Right cardiac atrium (tissue), 5 donors: ENCODE data around the gene LEO1. TPM values are rescaled to one million over a fixed set of nuclear protein-coding genes. Genes with fewer than 3 reads are reported as not detected.

Experiments
- ATAC-seq, 2 donors: fragments of 200-7000 bp; cut with Tn5 transposase; one replicate each; pipeline versions ENCODE4 v1.8.0 to v1.9.1; 2020; ENCODE audit warnings: moderate library complexity in 2 of 2, mild to moderate bottlenecking in 1 of 2
- DNase-seq, 3 donors: peaks; one replicate each; pipeline ENCODE4 v3.0.0-alpha.2; 2020
- H3K27ac ChIP-seq: one replicate; pipeline ENCODE4 v1.5.1; 2013; ENCODE audit warnings: mild to moderate bottlenecking, low read length, control low read depth, moderate library complexity
- H3K27me3 ChIP-seq: one replicate; pipeline ENCODE4 v1.6.1; 2013; ENCODE audit not compliant: control insufficient read depth, insufficient read depth
- H3K4me1 ChIP-seq: one replicate; pipeline ENCODE4 v1.6.1; 2013; ENCODE audit warnings: low read length; ENCODE audit not compliant: control insufficient read depth, insufficient read depth
- H3K4me3 ChIP-seq: one replicate; pipeline ENCODE4 v1.5.1; 2013; ENCODE audit warnings: low read length, control low read depth
- H3K9me3 ChIP-seq: one replicate; pipeline ENCODE4 v1.6.1; 2013; ENCODE audit warnings: low read length; ENCODE audit not compliant: control insufficient read depth
- WGBS: extraction: QIAGEN DNeasy Blood & Tissue Kit; methylation state at CpG from one replicate; pipeline ENCODE4 v1.1.7; 2013; 5-methylcytosine and 5-hydroxymethylcytosine counted together
- intact Hi-C, 4 donors: fragments of 100-400 bp; cut with DNase I; formaldehyde crosslinking; loops; one replicate each; pipeline versions ENCODE4 v1.11.0 to v1.14.0; 2022 to 2023
- polyA plus RNA-seq: library from polyadenylated mRNA; stranded (reverse); fragments of 200-250 nt; gene quantifications from one replicate; pipeline ENCODE4 v1.2.3, GENCODE V29; 2013
- total RNA-seq, 4 donors: library from RNA; stranded (reverse); fragmentation: NEBNext Ultra II Directional; extraction: Animal tissue kit (Norgen Biotek cat#: 25700); gene quantifications; one replicate each; pipeline ENCODE4 v1.2.1, GENCODE V29; 2021
- donor health status: healthy with polysubstance abuse.
- donor health status: DM: no; HTN: yes; CAD: no.
- donor health status: DM: no; HTN: no; CAD: no.
- donor health status: DM: no; HTN: yes; CAD: no; lungs with severe emphysema.
- donor health status: DM: yes; HTN: yes; CAD: no.

LEO1 gene
- total and polyA plus RNA-seq, 5 donors = 7.9 to 11.8 (median 10.8) TPM

- DNase-seq (no peak), ATAC-seq (no peak)
- 95% methylated on average over 4 of the region's 4 CpGs for WGBS
- intact Hi-C loops = no loop called here
- Histone ChIP-seq H3K9me3 (no peaks in the 10 kb centered on the region), H3K27me3 (no peaks in the 10 kb centered on the region), H3K27ac (no peak overlapping the region), H3K4me3 (no peak overlapping the region), H3K4me1 (no peaks in the 10 kb centered on the region)
Observed at GRCh38 chr15:51966192-51966591, 5.4 kb downstream of the LEO1 start.

- Histone ChIP-seq H3K9me3 (no peaks in the 10 kb centered on the region), H3K4me3 (no peak overlapping the region), H3K4me1 (no peaks in the 10 kb centered on the region), H3K27ac (no peak overlapping the region), H3K27me3 (no peaks in the 10 kb centered on the region)
- intact Hi-C loops = no loop called here
- 84% methylated on average over 4 of the region's 4 CpGs for WGBS
- DNase-seq = no peak
- ATAC-seq = no peak
Observed at GRCh38 chr15:51965691-51966090, 5.9 kb downstream of the LEO1 start.

- Histone ChIP-seq H3K9me3 (no peaks in the 10 kb centered on the region), H3K4me1 (no peaks in the 10 kb centered on the region), H3K4me3 (no peak overlapping the region), H3K27me3 (no peaks in the 10 kb centered on the region), H3K27ac (no peak overlapping the region)
- DNase-seq (no peak), ATAC-seq (no peak)
- intact Hi-C loops = no loop called here
- WGBS = 93% methylated on average over 3 of the region's 3 CpGs
Observed at GRCh38 chr15:51955504-51955903, 16.1 kb downstream of the LEO1 start.

GRCh38 chr15:51952805-51953204 lies 18.8 kb downstream of the LEO1 start:
- 96% methylated on average over 3 of the region's 3 CpGs for WGBS
- ATAC-seq (no peak), DNase-seq (no peak)
- H3K27me3 ChIP-seq = no peaks in the 10 kb centered on the region
- intact Hi-C loops = no loop called here
- no peaks in the 10 kb centered on the region for H3K9me3 ChIP-seq
- no peak overlapping the region for H3K27ac ChIP-seq
- H3K4me3 ChIP-seq = no peak overlapping the region
- no peaks in the 10 kb centered on the region for H3K4me1 ChIP-seq

DNA sequence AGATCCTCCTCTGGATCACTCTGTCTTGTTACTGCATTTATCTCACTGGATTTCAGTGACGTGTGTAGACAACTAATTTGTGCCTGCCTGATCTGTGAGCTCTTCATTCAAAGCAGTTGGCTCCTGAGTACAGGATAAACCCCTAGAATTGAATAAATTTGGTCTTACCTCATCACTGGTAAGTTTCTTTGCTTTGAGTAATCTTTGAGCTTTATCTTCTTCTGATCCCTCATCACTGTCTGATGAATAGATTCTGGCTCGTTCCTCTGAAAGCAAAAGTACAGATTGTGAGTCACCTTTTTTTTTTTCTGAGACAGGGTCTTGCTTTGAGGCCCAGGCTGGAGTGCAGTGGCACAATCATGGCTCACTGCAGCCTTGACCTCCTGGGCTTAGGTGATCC lies 24.5 kb downstream of the LEO1 start:
- Histone ChIP-seq H3K4me1 (no peaks in the 10 kb centered on the region), H3K27me3 (no peaks in the 10 kb centered on the region), H3K9me3 (no peaks in the 10 kb centered on the region), H3K27ac (no peak overlapping the region), H3K4me3 (no peak overlapping the region)
- intact Hi-C loops = no loop called here
- DNase-seq (no peak), ATAC-seq (no peak)
- 86% methylated on average over 2 of the region's 2 CpGs for WGBS

DNA sequence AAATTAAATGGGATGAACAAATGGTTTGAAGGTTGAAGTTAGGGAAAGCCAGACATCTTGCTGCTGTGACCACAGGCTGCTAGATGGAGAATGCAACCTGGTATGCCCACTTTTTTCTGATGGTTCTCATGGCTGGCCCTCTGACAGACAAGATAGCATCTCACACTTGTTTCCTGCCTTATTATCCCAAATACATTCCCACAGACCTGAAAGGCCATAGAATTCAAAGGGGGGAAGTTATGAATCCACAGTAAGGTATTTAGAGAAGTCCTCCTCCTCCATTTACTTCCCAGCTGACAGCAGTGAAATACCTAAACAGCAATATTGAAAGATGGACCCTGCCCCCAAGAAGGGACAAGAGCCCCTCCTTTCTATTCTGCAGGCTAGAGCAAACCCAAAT lies 32.4 kb downstream of the LEO1 start:
- no peaks in the 10 kb centered on the region for H3K27me3 ChIP-seq
- no peak overlapping the region for H3K27ac ChIP-seq
- DNase-seq (no peak), ATAC-seq (no peak)
- H3K4me1 ChIP-seq = no peaks in the 10 kb centered on the region
- H3K9me3 ChIP-seq = no peaks in the 10 kb centered on the region
- H3K4me3 ChIP-seq = no peak overlapping the region
- intact Hi-C loops = no loop called here

DNA sequence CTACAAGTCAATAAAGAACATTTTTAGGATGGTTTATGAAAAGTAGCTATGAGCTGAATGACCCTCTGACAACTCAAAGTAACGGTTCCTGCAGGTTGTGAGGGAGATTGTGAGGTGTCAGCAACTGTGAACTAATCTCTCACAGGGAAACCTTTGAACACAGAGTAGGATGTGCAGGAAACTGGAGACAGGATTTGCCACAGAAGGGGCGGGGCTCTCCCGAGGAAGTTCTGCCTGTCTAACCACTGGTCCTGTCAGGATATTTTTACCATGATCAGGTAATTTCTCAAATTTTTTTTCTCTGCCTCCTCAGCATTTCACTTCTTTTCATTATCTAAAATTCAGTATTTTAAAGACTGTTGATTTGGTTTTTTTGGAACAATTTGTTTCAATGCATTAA lies 33.3 kb downstream of the LEO1 start:
- no peak overlapping the region for H3K4me3 ChIP-seq
- WGBS = 72% methylated on average over 3 of the region's 3 CpGs
- intact Hi-C loops = no loop called here
- H3K27me3 ChIP-seq = no peaks in the 10 kb centered on the region
- ATAC-seq (no peak), DNase-seq (no peak)
- no peaks in the 10 kb centered on the region for H3K4me1 ChIP-seq
- H3K9me3 ChIP-seq = no peaks in the 10 kb centered on the region
- H3K27ac ChIP-seq = no peak overlapping the region

GRCh38 chr15:51936105-51936478 lies 35.5 kb downstream of the LEO1 start:
- DNase-seq (no peak), ATAC-seq (no peak)

GRCh38 chr15:51935466-51936104 lies 36.0 kb downstream of the LEO1 start:
- intact Hi-C loops = no loop called here
- no peak for ATAC-seq
- Histone ChIP-seq H3K27me3 (no peaks in the 10 kb centered on the region), H3K27ac (no peak overlapping the region), H3K4me1 (no peaks in the 10 kb centered on the region), H3K9me3 (no peaks in the 10 kb centered on the region), H3K4me3 (no peak overlapping the region)
- 80% methylated on average over 5 of the region's 5 CpGs for WGBS
- DNase-seq = no peak

More at GRCh38 chr15:51936105-51936478, 35.5 kb downstream of the LEO1 start:
- no peaks in the 10 kb centered on the region for H3K27me3 ChIP-seq
- no peak overlapping the region for H3K27ac ChIP-seq
- 88% methylated on average over 2 of the region's 2 CpGs for WGBS
- no peaks in the 10 kb centered on the region for H3K9me3 ChIP-seq
- H3K4me3 ChIP-seq = no peak overlapping the region
- no peaks in the 10 kb centered on the region for H3K4me1 ChIP-seq
- intact Hi-C loops = no loop called here

- Histone ChIP-seq H3K9me3 (no peaks in the 10 kb centered on the region), H3K4me3 (no peak overlapping the region), H3K4me1 (no peaks in the 10 kb centered on the region), H3K27ac (no peak overlapping the region), H3K27me3 (no peaks in the 10 kb centered on the region)
- ATAC-seq (no peak), DNase-seq (no peak)
- WGBS = 63% methylated on average over 1 of the region's 1 CpG
- intact Hi-C loops = no loop called here
Observed at GRCh38 chr15:51932161-51932560, 39.4 kb downstream of the LEO1 start.

DNA sequence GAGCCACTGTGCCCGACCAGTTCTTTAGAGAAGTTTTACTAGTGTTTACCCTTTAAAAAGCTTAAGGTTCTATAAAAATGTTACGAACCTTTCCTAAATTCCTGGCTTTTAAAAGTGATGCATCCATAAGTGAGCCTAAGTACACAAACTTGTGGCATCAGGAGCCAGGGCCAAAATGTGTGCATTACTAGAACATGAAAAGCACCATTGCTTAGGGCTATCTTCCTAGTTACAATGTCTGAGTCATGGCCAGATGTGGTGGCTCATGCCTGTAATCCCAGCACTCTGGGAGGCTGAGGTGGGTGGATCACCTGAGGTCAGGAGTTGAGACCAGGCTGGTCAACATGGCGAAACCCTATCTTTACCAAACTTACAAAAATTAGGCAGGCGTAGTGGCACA lies 39.9 kb downstream of the LEO1 start:
- H3K4me3 ChIP-seq = no peak overlapping the region
- ATAC-seq = no peak
- H3K4me1 ChIP-seq = no peaks in the 10 kb centered on the region
- 97% methylated on average over 4 of the region's 4 CpGs for WGBS
- no peak for DNase-seq
- no peaks in the 10 kb centered on the region for H3K27me3 ChIP-seq
- no peaks in the 10 kb centered on the region for H3K9me3 ChIP-seq
- intact Hi-C loops = no loop called here
- H3K27ac ChIP-seq = no peak overlapping the region

GRCh38 chr15:51931016-51931415 lies 40.6 kb downstream of the LEO1 start:
- H3K27me3 ChIP-seq = no peaks in the 10 kb centered on the region
- no peaks in the 10 kb centered on the region for H3K4me1 ChIP-seq
- DNase-seq (no peak), ATAC-seq (no peak)
- H3K4me3 ChIP-seq = no peak overlapping the region
- no peak overlapping the region for H3K27ac ChIP-seq
- 99% methylated on average over 3 of the region's 3 CpGs for WGBS
- intact Hi-C loops = no loop called here
- H3K9me3 ChIP-seq = no peaks in the 10 kb centered on the region
